Measurements from ENCODE around the gene DSTN. TPM values are rescaled to one million over a fixed set of nuclear protein-coding genes. Genes with fewer than 3 reads are reported as not detected.

Gene DSTN
- total RNA-seq, 1 experiment from 2014 or later, result 412 TPM

- peaks cover 40% of the 10 kb centered on the region; the same call in 1 of the 2 replicates for H3K4me1 ChIP-seq (ENCODE audit: control insufficient read depth, insufficient read depth, low read length)
- H3K27ac ChIP-seq (ENCODE audit: low read length), result no peak overlapping the region
- H3K36me3 ChIP-seq (ENCODE audit: control insufficient read depth, insufficient read depth, low read length), result 0 out of 2 replicates have a peak, but pooled peaks cover 2% of the 10 kb centered on the region
- ChIA-PET POLR2A (interaction anchor here (0.5 kb wide), 1 partner anchor 12 kb away, joined by 5 read pairs; no protein-coding TSS in a partner anchor), CTCF (no interaction called here)
- no TSS peak for BruUV-seq (replicated peaks)
- no peaks in the 10 kb centered on the region for H3K9me3 ChIP-seq (ENCODE audit: control insufficient read depth, insufficient read depth, low read depth, low read length)
- DNase-seq (ENCODE audit: low read depth, low spot score) (no peak), ATAC-seq (no peak)
- no peak overlapping the region for H3K4me3 ChIP-seq (ENCODE audit: low read depth in 2 of 2, low read length in 2 of 2)
- TF ChIP-seq POLR2AphosphoS5 (IDR thresholded peaks at IDR 0.05; ENCODE audit: low read depth, low read length), result no peak
- no peaks in the 10 kb centered on the region for H3K27me3 ChIP-seq (ENCODE audit: control insufficient read depth, insufficient read depth, low read length)
- intact Hi-C loops (cut with micrococcal nuclease; ENCODE audit: unreplicated experiment) (no loop called here), in situ Hi-C loops (cut with HindIII; ENCODE audit: low pct_unique_long_range_greater_than_20kb, low sequenced_read_pairs) (no loop called here)
Observed at GRCh38 chr20:17593902-17594301, 24.0 kb downstream of the DSTN start.

- no peak for TF ChIP-seq REST (IDR thresholded peaks at IDR 0.05; ENCODE audit: insufficient read depth in 1 of 2, low read depth in 2 of 2, low read length in 1 of 2)
- TF ChIP-seq TCF7L2 (IDR thresholded peaks at IDR 0.05; ENCODE audit: low read depth, low read length), result no peak
- TF ChIP-seq CTCF (IDR thresholded peaks at IDR 0.05), result no peak
- no peak for TF ChIP-seq SIN3A (IDR thresholded peaks at IDR 0.05; ENCODE audit: borderline replicate concordance, insufficient read depth, low read depth, low read length)
- no peak for TF ChIP-seq POLR2AphosphoS5 (IDR thresholded peaks at IDR 0.05; ENCODE audit: low read depth, low read length)
- BruUV-seq (replicated peaks), result no TSS peak
- H3K9me3 ChIP-seq (ENCODE audit: control insufficient read depth, insufficient read depth, low read depth, low read length), result no peaks in the 10 kb centered on the region
- intact Hi-C loops (cut with micrococcal nuclease; ENCODE audit: unreplicated experiment), result no loop called here
- H3K27me3 ChIP-seq (ENCODE audit: control insufficient read depth, insufficient read depth, low read length), result no peaks in the 10 kb centered on the region
- H3K36me3 ChIP-seq (ENCODE audit: control insufficient read depth, insufficient read depth, low read length), result 0 out of 2 replicates have a peak, but pooled peaks cover 2% of the 10 kb centered on the region
- no peak for DNase-seq (ENCODE audit: low read depth, low spot score)
- no peak for ATAC-seq
- CTCF ChIA-PET, result no interaction called here
- peaks cover 35% of the 10 kb centered on the region; the same call in 1 of the 2 replicates for H3K4me1 ChIP-seq (ENCODE audit: control insufficient read depth, insufficient read depth, low read length)
- POLR2A ChIA-PET, result no interaction called here
- H3K27ac ChIP-seq (ENCODE audit: low read length), result no peak overlapping the region
- no peak overlapping the region for H3K4me3 ChIP-seq (ENCODE audit: low read depth in 2 of 2, low read length in 2 of 2)
- in situ Hi-C loops (cut with HindIII; ENCODE audit: low pct_unique_long_range_greater_than_20kb, low sequenced_read_pairs), result no loop called here
Observed at GRCh38 chr20:17594443-17594842, 24.6 kb downstream of the DSTN start.

GRCh38 chr20:17595856-17596255 lies 26.0 kb downstream of the DSTN start:
- in situ Hi-C loops (cut with HindIII; ENCODE audit: low pct_unique_long_range_greater_than_20kb, low sequenced_read_pairs), result no loop called here
- intact Hi-C loops (cut with micrococcal nuclease; ENCODE audit: unreplicated experiment), result loop anchor here (5.0 kb wide), 1 partner anchor 59 kb away; no protein-coding TSS in a partner anchor
- H3K9me3 ChIP-seq (ENCODE audit: control insufficient read depth, insufficient read depth, low read depth, low read length), result no peaks in the 10 kb centered on the region
- H3K27me3 ChIP-seq (ENCODE audit: control insufficient read depth, insufficient read depth, low read length), result no peaks in the 10 kb centered on the region
- H3K36me3 ChIP-seq (ENCODE audit: control insufficient read depth, insufficient read depth, low read length), result 0 out of 2 replicates have a peak, but pooled peaks cover 2% of the 10 kb centered on the region
- no peak for ATAC-seq
- H3K4me3 ChIP-seq (ENCODE audit: low read depth in 2 of 2, low read length in 2 of 2), result no peak overlapping the region
- DNase-seq (ENCODE audit: low read depth, low spot score), result no peak
- BruUV-seq (replicated peaks), result no TSS peak
- ChIA-PET CTCF (no interaction called here), POLR2A (interaction anchor here (0.7 kb wide), 1 partner anchor 17 kb away, joined by 9 read pairs; no protein-coding TSS in a partner anchor)
- TF ChIP-seq SIN3A (IDR thresholded peaks at IDR 0.05; ENCODE audit: borderline replicate concordance, insufficient read depth, low read depth, low read length), result no peak
- no peak for TF ChIP-seq POLR2AphosphoS5 (IDR thresholded peaks at IDR 0.05; ENCODE audit: low read depth, low read length)
- H3K4me1 ChIP-seq (ENCODE audit: control insufficient read depth, insufficient read depth, low read length), result peaks cover 29% of the 10 kb centered on the region; the same call in 1 of the 2 replicates
- H3K27ac ChIP-seq (ENCODE audit: low read length), result no peak overlapping the region

Data from Panc1 (cell line).